Suprapubic skin (tissue), 4 donors: ENCODE results near the gene CACNA2D3. TPM values are rescaled to one million over a fixed set of nuclear protein-coding genes. Genes with fewer than 3 reads are reported as not detected.

Experiments
- DNase-seq, 2 donors: peaks; one replicate each; pipeline ENCODE4 v3.0.0-alpha.2; 2019; ENCODE audit warnings: low spot score in 2 of 2
- H3K27ac ChIP-seq: fragments of 200-600 bp; sonication (generic); one replicate; pipeline ENCODE4 v1.5.1; 2019
- H3K27me3 ChIP-seq: fragments of 200-600 bp; sonication (generic); one replicate; pipeline ENCODE4 v1.5.1; 2019
- H3K36me3 ChIP-seq: fragments of 200-600 bp; sonication (generic); one replicate; pipeline ENCODE4 v1.5.1; 2019
- H3K4me1 ChIP-seq: fragments of 200-600 bp; sonication (generic); one replicate; pipeline ENCODE4 v1.5.1; 2019
- H3K4me3 ChIP-seq: fragments of 200-600 bp; sonication (generic); one replicate; pipeline ENCODE4 v1.5.1; 2019; ENCODE audit warnings: mild to moderate bottlenecking
- H3K9me3 ChIP-seq: fragments of 200-600 bp; sonication (generic); one replicate; pipeline ENCODE4 v1.5.1; 2019
- EP300 ChIP-seq: sonication (generic); formaldehyde crosslinking; IDR thresholded peaks from one replicate; pipeline ENCODE4 v1.6.1; 2017; ENCODE audit warnings: antibody characterized with exemption
- POLR2A ChIP-seq, 2 donors: fragments of 450-650 bp; IDR thresholded peaks; one replicate each; pipeline ENCODE4 v1.6.1; 2017; ENCODE audit warnings: antibody characterized with exemption in 2 of 2, mild to moderate bottlenecking in 2 of 2, moderate library complexity in 2 of 2
- POLR2AphosphoS5 ChIP-seq, 3 donors: sonication (generic); formaldehyde crosslinking; IDR thresholded peaks; one replicate each; pipeline ENCODE4 v1.6.1; 2017; ENCODE audit warnings: antibody characterized with exemption in 3 of 3
- WGBS: methylation state at CpG from one replicate; pipeline ENCODE4 v1.1.5; 2018; 5-methylcytosine and 5-hydroxymethylcytosine counted together
- total RNA-seq, 4 donors: library from RNA; depleted of rRNA; stranded (reverse); fragments of >200 nt; gene quantifications; one replicate each; pipeline ENCODE4 v1.1.0, GENCODE V29; 2016
- TF ChIP-seq, protein P1 (sequence below), 2 donors: fragments of 200-600 bp in 1 of 2; fragments of 450-650 bp in 1 of 2; sonication (generic) in 1 of 2; IDR thresholded peaks; one replicate each; pipeline ENCODE4 v1.5.1; 2016 to 2019; ENCODE audit warnings: antibody characterized with exemption in 2 of 2, mild to moderate bottlenecking in 1 of 2, moderate library complexity in 1 of 2

The CACNA2D3 gene
- total RNA-seq, 4 donors from 2014 or later, result 0.42 to 2.8 (median 0.95) TPM

DNA sequence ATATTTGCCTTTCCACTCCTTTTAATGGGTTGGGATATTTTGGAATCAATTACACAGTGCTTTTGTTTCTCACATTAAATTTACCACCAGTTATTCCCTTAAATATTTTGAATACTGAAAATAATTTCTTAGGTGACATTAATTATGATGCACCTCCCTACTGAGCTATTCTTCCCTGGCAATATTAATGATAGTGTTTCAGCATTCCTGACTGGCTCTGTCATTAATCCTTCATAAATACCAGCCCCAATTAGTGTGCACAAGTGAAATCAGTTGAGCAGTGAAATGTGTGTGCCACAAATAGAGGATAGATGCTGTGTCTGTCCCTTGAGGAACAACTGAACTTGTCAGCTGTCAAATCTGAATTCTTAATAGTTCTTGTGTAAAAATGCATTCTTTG lies 304.0 kb downstream of the CACNA2D3 start:
- Histone ChIP-seq H3K9me3 (no peaks in the 10 kb centered on the region), H3K27ac (no peak overlapping the region), H3K4me3 (no peak overlapping the region), H3K36me3 (no peaks in the 10 kb centered on the region), H3K27me3 (no peaks in the 10 kb centered on the region), H3K4me1 (peaks cover 9% of the 10 kb centered on the region)
- TF ChIP-seq, protein P1, sequence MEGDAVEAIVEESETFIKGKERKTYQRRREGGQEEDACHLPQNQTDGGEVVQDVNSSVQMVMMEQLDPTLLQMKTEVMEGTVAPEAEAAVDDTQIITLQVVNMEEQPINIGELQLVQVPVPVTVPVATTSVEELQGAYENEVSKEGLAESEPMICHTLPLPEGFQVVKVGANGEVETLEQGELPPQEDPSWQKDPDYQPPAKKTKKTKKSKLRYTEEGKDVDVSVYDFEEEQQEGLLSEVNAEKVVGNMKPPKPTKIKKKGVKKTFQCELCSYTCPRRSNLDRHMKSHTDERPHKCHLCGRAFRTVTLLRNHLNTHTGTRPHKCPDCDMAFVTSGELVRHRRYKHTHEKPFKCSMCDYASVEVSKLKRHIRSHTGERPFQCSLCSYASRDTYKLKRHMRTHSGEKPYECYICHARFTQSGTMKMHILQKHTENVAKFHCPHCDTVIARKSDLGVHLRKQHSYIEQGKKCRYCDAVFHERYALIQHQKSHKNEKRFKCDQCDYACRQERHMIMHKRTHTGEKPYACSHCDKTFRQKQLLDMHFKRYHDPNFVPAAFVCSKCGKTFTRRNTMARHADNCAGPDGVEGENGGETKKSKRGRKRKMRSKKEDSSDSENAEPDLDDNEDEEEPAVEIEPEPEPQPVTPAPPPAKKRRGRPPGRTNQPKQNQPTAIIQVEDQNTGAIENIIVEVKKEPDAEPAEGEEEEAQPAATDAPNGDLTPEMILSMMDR (IDR thresholded peaks at IDR 0.05), result no peak
- TF ChIP-seq POLR2A (IDR thresholded peaks at IDR 0.05) (no peak), EP300 (no peak), POLR2AphosphoS5 (IDR thresholded peaks at IDR 0.05) (no peak)
- DNase-seq, result no peak

DNA sequence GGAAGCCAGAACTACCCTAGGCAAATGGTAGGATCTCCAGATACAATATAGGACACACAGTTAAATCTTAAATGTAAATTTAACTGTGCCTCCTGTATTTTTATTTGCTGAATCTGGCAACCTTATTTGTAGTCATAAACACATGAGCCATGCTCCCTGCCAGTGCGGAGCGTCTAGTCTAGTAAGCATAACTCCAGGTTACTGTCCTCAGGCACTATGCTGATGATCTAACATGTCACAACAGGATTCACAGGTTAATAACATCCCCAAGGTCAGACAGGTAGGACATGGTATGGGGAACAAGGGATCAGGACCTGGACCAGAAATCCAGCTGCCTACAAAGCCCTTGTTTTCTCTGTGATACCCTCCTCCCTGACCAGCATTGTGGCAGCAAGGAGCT lies 305.1 kb downstream of the CACNA2D3 start:
- DNase-seq, result no peak
- H3K27ac ChIP-seq, result no peak overlapping the region
- no peak overlapping the region for H3K4me3 ChIP-seq
- TF ChIP-seq POLR2A (IDR thresholded peaks at IDR 0.05) (no peak), EP300 (no peak), POLR2AphosphoS5 (IDR thresholded peaks at IDR 0.05) (no peak)
- TF ChIP-seq, protein P1 (IDR thresholded peaks at IDR 0.05), result no peak
- no peaks in the 10 kb centered on the region for H3K9me3 ChIP-seq
- H3K4me1 ChIP-seq, result peaks cover 9% of the 10 kb centered on the region
- no peaks in the 10 kb centered on the region for H3K27me3 ChIP-seq
- H3K36me3 ChIP-seq, result no peaks in the 10 kb centered on the region
- 32% methylated on average over 2 of the region's 2 CpGs for WGBS

DNA sequence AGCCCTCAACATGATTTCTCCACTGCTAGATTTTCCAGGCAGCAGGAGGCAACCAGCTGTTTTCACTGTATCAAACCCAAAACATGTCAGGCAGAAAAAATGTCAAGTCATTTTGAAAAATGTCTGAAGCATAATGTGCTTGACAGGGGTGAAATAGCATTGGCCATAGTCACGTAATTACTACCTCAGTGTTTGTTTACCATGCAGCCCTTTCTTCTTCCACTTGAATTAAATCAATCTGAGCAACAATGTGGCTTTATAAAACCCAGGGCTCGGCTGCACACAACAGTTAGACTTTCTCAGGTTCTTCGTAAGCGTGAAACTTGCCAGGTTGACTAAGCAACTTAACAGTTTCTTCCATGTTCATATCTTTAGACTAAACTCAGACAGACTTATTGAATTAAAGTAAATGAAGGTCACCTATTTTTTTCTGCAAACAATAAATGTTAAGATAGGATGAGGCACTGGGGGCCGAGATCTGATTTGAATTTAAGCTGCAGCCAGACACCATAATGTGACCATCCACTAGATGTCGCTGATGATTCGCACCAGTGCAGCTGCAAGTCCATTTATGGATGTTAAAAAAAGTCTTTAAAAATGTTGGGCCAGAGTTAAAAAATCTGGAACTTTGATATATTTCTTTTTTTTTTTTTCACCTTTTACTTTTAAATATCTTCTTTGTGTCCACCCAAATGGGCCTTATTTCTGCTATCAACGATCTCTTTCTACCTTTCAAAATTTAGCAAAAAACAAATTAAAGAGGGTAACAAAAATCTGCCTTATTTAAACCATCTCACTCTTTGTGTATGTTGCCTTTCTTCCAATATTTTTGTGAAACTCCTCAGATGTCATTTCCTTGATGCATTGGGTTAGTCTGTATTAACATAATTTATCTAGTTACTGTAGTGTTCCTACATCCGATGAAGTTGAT lies 305.9 kb downstream of the CACNA2D3 start:
- no peak overlapping the region for H3K4me3 ChIP-seq
- H3K27ac ChIP-seq, result no peak overlapping the region
- DNase-seq, result no peak
- no peaks in the 10 kb centered on the region for H3K9me3 ChIP-seq
- peaks cover 9% of the 10 kb centered on the region for H3K4me1 ChIP-seq
- H3K36me3 ChIP-seq, result no peaks in the 10 kb centered on the region
- 32% methylated on average over 9 of the region's 9 CpGs for WGBS
- H3K27me3 ChIP-seq, result no peaks in the 10 kb centered on the region
- no peak for TF ChIP-seq POLR2AphosphoS5 (IDR thresholded peaks at IDR 0.05)
- TF ChIP-seq, protein P1 (IDR thresholded peaks at IDR 0.05), result peak; percentile 39 to 73

DNA sequence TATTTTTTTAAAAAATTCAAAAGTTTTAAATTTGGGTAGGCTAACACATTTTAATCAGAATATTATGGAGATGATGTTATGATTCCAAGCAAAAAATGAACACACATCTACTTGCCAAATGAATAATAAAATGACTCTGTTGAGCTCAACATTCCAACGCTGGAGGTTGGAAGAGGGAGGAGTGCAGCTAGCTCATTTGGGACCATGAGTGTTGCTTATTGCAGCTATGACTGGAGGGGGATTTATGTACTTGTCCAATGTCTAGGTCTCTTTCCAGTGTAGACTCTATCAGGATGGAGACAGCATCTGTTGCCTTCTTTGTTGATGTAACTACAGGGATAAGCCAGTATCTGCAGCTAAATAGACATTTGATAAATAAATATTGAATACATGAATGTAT lies 310.6 kb downstream of the CACNA2D3 start:
- no peak for TF ChIP-seq EP300
- H3K36me3 ChIP-seq, result no peaks in the 10 kb centered on the region
- no peak for DNase-seq
- no peak overlapping the region for H3K27ac ChIP-seq
- no peaks in the 10 kb centered on the region for H3K27me3 ChIP-seq
- H3K4me3 ChIP-seq, result no peak overlapping the region
- peaks cover 4% of the 10 kb centered on the region for H3K4me1 ChIP-seq
- no peaks in the 10 kb centered on the region for H3K9me3 ChIP-seq
- WGBS, result 68% methylated on average over 1 of the region's 1 CpG

DNA sequence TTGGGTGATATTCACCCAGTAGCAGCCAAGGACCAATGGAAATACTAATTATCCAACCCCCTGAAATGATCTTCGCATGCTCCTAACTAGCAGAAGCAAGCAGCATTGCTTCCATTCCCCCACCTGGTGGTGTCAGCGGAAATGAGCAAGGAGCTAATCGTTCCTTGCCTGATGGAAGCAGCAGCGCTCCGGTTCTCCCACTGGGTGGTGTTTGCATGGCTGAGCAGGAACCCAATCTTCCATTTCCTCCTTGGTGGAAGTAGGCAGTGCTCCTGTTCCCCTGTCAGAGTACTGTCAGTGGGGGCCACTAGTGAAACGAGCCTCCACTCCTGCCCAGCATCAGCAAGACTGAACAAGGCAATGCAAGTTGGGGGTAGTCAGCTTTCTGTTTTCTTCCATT lies 311.5 kb downstream of the CACNA2D3 start:
- H3K27ac ChIP-seq, result no peak overlapping the region
- no peaks in the 10 kb centered on the region for H3K36me3 ChIP-seq
- no peaks in the 10 kb centered on the region for H3K27me3 ChIP-seq
- no peak overlapping the region for H3K4me3 ChIP-seq
- 56% methylated on average over 6 of the region's 6 CpGs for WGBS
- TF ChIP-seq, protein P1 (IDR thresholded peaks at IDR 0.05), result no peak
- TF ChIP-seq POLR2AphosphoS5 (IDR thresholded peaks at IDR 0.05) (no peak), EP300 (no peak), POLR2A (IDR thresholded peaks at IDR 0.05) (no peak)
- no peaks in the 10 kb centered on the region for H3K4me1 ChIP-seq
- H3K9me3 ChIP-seq, result no peaks in the 10 kb centered on the region
- DNase-seq, result no peak
